Measurements from ENCODE around the gene CNOT1. TPM values are rescaled to one million over a fixed set of nuclear protein-coding genes. Genes with fewer than 3 reads are reported as not detected.

Gene CNOT1
- 77.8 and 96.9 TPM in 2 replicates for total RNA-seq

DNA sequence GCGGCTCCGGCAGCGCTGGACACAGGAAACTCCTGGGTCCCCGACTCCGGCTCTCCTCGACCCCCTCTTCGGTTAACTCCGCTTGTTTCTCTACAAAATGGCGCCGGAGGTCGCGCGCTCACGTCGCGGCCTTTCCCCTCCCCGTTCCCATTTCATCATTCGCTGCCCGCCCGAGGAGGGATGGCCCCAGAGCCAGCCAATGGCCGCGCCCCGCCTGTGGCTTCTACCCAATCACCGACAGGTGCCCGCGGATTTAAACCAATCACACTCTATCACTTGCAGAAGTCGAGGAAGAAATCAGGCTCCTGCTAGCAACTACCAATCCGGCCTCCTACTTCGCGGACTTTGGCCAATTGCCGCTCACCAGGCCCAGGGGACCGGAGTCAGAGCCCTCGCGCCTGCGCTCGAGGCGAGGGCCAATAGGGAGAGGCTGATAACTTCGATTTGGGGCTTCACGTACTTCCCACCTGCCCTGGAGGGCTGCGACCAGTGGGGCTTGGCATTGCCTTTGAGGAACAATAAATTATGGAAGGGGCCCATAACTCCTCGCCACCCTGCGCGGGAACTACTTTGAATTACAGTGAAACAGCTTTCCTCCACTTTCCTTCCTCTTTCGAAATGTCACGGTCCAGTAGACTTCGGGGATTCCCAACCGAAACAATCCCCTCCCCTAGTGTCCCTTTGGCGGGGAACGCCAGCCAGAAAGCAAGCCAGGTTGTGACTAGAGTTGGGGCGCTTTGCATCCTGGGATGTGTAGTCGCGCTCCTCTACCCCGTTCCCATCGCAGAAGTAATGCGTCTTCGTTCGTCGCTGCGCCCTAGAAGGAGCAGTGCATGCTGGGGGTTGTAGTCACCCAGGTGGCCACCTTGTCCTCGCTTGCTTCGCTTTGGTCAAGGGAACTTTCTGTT lies at the start of gene CNOT1:
TSS of gene CNOT1 (minus strand) at position 94 of the 908 bp plus-strand sequence. CDS start 30,489 bp downstream, outside the sequence.

GRCh38 chr16:58515125-58515870 lies 114.3 kb downstream of the CNOT1 start, which contains the start of gene SETD6:
Gene SETD6 (plus strand): TSS chr16:58515517. CDS start chr16:58515538, 21 bp downstream.

DNA sequence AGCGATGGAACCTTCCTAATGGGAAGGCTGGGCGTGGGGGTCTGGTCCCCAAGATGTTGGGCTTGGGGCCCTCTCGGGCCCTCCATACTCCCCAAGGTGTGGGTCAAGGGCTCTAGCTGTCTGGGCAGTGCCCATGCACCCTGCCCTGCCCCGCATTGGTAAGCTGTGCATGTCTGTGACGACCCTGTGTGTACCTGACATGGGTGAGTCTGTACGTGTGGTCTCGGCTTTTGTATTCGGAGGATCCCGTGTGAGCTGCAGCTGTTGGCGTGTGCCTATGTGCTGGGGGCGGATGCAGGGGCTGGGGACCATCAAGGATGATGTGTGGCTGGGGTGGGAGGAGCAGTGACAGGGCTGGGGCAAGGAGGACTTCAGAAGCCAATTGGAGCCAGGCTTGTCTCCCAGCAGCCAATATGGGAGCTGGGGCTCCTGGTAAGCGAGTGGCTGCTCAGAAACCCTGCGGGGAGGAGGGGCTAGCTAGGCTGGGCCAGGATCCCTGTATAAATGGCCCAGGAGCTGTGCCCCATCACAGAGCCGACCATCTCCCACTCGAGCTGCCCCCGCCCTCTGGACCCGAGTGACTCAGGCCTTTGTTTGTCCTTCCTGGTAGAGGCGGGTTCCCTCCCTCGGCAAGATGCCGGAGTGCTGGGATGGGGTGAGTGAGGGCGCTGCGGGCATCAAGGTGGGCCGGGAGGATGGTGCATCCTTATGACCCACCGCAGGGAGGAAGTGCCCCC lies 129.8 kb downstream of the CNOT1 start, which contains the start of gene NDRG4:
TSS of gene NDRG4 (plus strand) at position 529 of the 737 bp plus-strand sequence. CDS start at position 635, 106 bp downstream.

Other genes with a start within 250 kb of the CNOT1 start
- 2.1 and 4.9 TPM in 2 replicates for gene GINS3, start 237.4 kb downstream of the CNOT1 start, total RNA-seq
- gene NDRG4, start 129.7 kb downstream of the CNOT1 start, total RNA-seq: 16.7 and 21.3 TPM in 2 replicates
- 6.4 and 18.7 TPM in 2 replicates for gene SETD6, start 114.3 kb downstream of the CNOT1 start, total RNA-seq
- gene SLC38A7, start 54.9 kb upstream of the CNOT1 start, total RNA-seq: 14.7 and 18.1 TPM in 2 replicates
- 94.6 and 97.1 TPM in 2 replicates for gene GOT2, start 104.5 kb upstream of the CNOT1 start, total RNA-seq